Parathyroid adenoma (tissue), 2 donors: Measurements from ENCODE around the gene UBTD1.
A peak's percentile ranks its signal among the peaks of the same experiment; 100 is the strongest.

Experiments
- H2AFZ ChIP-seq: fragments of 300-600 bp; sonication (generic); one replicate; pipeline ENCODE4 v1.7.0; 2017; ENCODE audit warnings: antibody characterized with exemption, mild to moderate bottlenecking
- H3K27ac ChIP-seq: fragments of 300-600 bp; sonication (generic); one replicate; pipeline ENCODE4 v1.7.0; 2017
- H3K27me3 ChIP-seq: fragments of 300-600 bp; sonication (generic); one replicate; pipeline ENCODE4 v1.7.0; 2017; ENCODE audit warnings: low read length; ENCODE audit not compliant: control insufficient read depth, insufficient read depth
- H3K36me3 ChIP-seq: fragments of 300-600 bp; sonication (generic); one replicate; pipeline ENCODE4 v1.7.0; 2017; ENCODE audit warnings: low read length; ENCODE audit not compliant: control insufficient read depth, insufficient read depth
- H3K4me1 ChIP-seq: fragments of 300-600 bp; sonication (generic); one replicate; pipeline ENCODE4 v1.7.0; 2017; ENCODE audit warnings: control low read depth
- H3K4me2 ChIP-seq: fragments of 300-600 bp; sonication (generic); one replicate; pipeline ENCODE4 v1.7.0; 2017; ENCODE audit warnings: low read length
- H3K4me3 ChIP-seq: fragments of 300-600 bp; sonication (generic); one replicate; pipeline ENCODE4 v1.7.0; 2017; ENCODE audit warnings: low read depth, low read length
- H3K79me2 ChIP-seq: fragments of 300-600 bp; sonication (generic); one replicate; pipeline ENCODE4 v1.7.0; 2017; ENCODE audit warnings: control low read depth
- H3K9ac ChIP-seq: fragments of 300-600 bp; sonication (generic); one replicate; pipeline ENCODE4 v1.7.0; 2017; ENCODE audit warnings: mild to moderate bottlenecking
- H3K9me3 ChIP-seq: fragments of 300-600 bp; sonication (generic); one replicate; pipeline ENCODE4 v1.7.0; 2017; ENCODE audit warnings: low read length; ENCODE audit not compliant: control insufficient read depth
- CTCF ChIP-seq: fragments of 300-600 bp; sonication (generic); IDR thresholded peaks from one replicate; pipeline ENCODE4 v1.7.0; 2017; ENCODE audit warnings: antibody characterized with exemption, mild to moderate bottlenecking
- donor health status: primary hyperparathyroidism.

UBTD1 gene

GRCh38 chr10:97542169-97543024, 43.7 kb downstream of the UBTD1 start:
- Histone ChIP-seq H3K4me2 (no peak overlapping the region), H3K4me3 (no peak overlapping the region), H3K79me2 (peaks cover 3% of the 10 kb centered on the region), H3K9ac (no peak overlapping the region), H3K9me3 (no peaks in the 10 kb centered on the region), H2AFZ (no peak overlapping the region), H3K27ac (peak overlapping the region; percentile 53), H3K36me3 (no peaks in the 10 kb centered on the region), H3K27me3 (no peaks in the 10 kb centered on the region), H3K4me1 (peaks cover 12% of the 10 kb centered on the region)
- TF ChIP-seq CTCF, result no peak

GRCh38 chr10:97543025-97543546, 44.4 kb downstream of the UBTD1 start:
- Histone ChIP-seq H3K4me1 (peaks cover 12% of the 10 kb centered on the region), H3K9ac (no peak overlapping the region), H3K9me3 (no peaks in the 10 kb centered on the region), H3K4me2 (no peak overlapping the region), H3K79me2 (peaks cover 2% of the 10 kb centered on the region), H3K36me3 (no peaks in the 10 kb centered on the region), H3K27ac (peak overlapping the region; percentile 53), H2AFZ (no peak overlapping the region), H3K27me3 (no peaks in the 10 kb centered on the region), H3K4me3 (no peak overlapping the region)
- TF ChIP-seq CTCF, result no peak

GRCh38 chr10:97546456-97547270, 47.9 kb downstream of the UBTD1 start:
- H3K36me3 ChIP-seq, result no peaks in the 10 kb centered on the region
- H3K27me3 ChIP-seq, result no peaks in the 10 kb centered on the region
- no peak overlapping the region for H3K27ac ChIP-seq
- H2AFZ ChIP-seq, result no peak overlapping the region
- H3K9ac ChIP-seq, result no peak overlapping the region
- peaks cover 2% of the 10 kb centered on the region for H3K79me2 ChIP-seq
- H3K4me1 ChIP-seq, result peaks cover 12% of the 10 kb centered on the region
- no peak overlapping the region for H3K4me2 ChIP-seq
- no peak for TF ChIP-seq CTCF
- H3K4me3 ChIP-seq, result no peak overlapping the region
- H3K9me3 ChIP-seq, result no peaks in the 10 kb centered on the region

GRCh38 chr10:97547271-97547600, 48.5 kb downstream of the UBTD1 start:
- H3K4me3 ChIP-seq, result no peak overlapping the region
- H3K36me3 ChIP-seq, result no peaks in the 10 kb centered on the region
- no peak overlapping the region for H3K4me2 ChIP-seq
- peaks cover 9% of the 10 kb centered on the region for H3K4me1 ChIP-seq
- no peaks in the 10 kb centered on the region for H3K9me3 ChIP-seq
- TF ChIP-seq CTCF, result no peak
- no peak overlapping the region for H2AFZ ChIP-seq
- H3K27ac ChIP-seq, result no peak overlapping the region
- H3K79me2 ChIP-seq, result peaks cover 2% of the 10 kb centered on the region
- no peaks in the 10 kb centered on the region for H3K27me3 ChIP-seq
- H3K9ac ChIP-seq, result no peak overlapping the region
